Osteoblast (primary cell): ENCODE results near the gene RNF144B. TPM values are rescaled to one million over a fixed set of nuclear protein-coding genes. Genes with fewer than 3 reads are reported as not detected.

Experiments
- DNase-seq: peaks from one replicate; pipeline ENCODE4 v3.0.0; 2011; ENCODE audit warnings: low spot score, mixed read lengths; ENCODE audit not compliant: insufficient read length; ENCODE audit errors: missing footprints
- H2AFZ ChIP-seq: 2 replicates; pipeline ENCODE4 v1.6.0; 2011; ENCODE audit warnings: mild to moderate bottlenecking, low read length
- H3K27ac ChIP-seq: 2 replicates; pipeline ENCODE4 v1.5.1; 2011; ENCODE audit warnings: mild to moderate bottlenecking, low read depth, low read length, moderate library complexity
- H3K27me3 ChIP-seq: 2 replicates; pipeline ENCODE4 v1.6.0; 2012; ENCODE audit warnings: mild to moderate bottlenecking, control low read depth, inconsistent platforms, low read length, moderate library complexity; ENCODE audit not compliant: insufficient read depth
- H3K36me3 ChIP-seq: 2 replicates; pipeline ENCODE4 v1.5.1; 2011; ENCODE audit warnings: mild to moderate bottlenecking, low read length, control low read depth, moderate library complexity; ENCODE audit not compliant: insufficient read depth
- H3K4me1 ChIP-seq: 2 replicates; pipeline ENCODE4 v1.5.1; 2011; ENCODE audit warnings: mild to moderate bottlenecking, low read length, control low read depth, moderate library complexity; ENCODE audit not compliant: insufficient read depth
- H3K4me2 ChIP-seq: 2 replicates; pipeline ENCODE4 v1.6.0; 2011; ENCODE audit warnings: mild to moderate bottlenecking, low read length; ENCODE audit not compliant: insufficient read depth
- H3K4me3 ChIP-seq: fragments of 200-600 bp; sonication (generic); 3 replicates; pipeline ENCODE4 v1.5.1; 2012; ENCODE audit warnings: mild to moderate bottlenecking, low read length, inconsistent platforms; ENCODE audit not compliant: insufficient read depth
- H3K79me2 ChIP-seq: 2 replicates; pipeline ENCODE4 v1.6.0; 2012; ENCODE audit warnings: mild to moderate bottlenecking, low read length, control low read depth, inconsistent platforms; ENCODE audit not compliant: insufficient read depth
- H3K9me3 ChIP-seq: 2 replicates; pipeline ENCODE4 v1.5.1; 2011; ENCODE audit warnings: low read depth, low read length, control low read depth
- H4K20me1 ChIP-seq: 2 replicates; pipeline ENCODE4 v1.6.0; 2012; ENCODE audit warnings: mild to moderate bottlenecking, low read length, control low read depth; ENCODE audit not compliant: insufficient read depth
- CTCF ChIP-seq: IDR thresholded peaks from 2 replicates; pipeline ENCODE4 v1.5.1; 2011; ENCODE audit warnings: mild to moderate bottlenecking, low read depth, low read length, moderate library complexity; ENCODE audit errors: extremely low read depth
- total RNA-seq: library from RNA; depleted of rRNA; stranded (reverse); fragments of >200 nt; gene quantifications from 2 replicates; pipeline ENCODE4 v1.2.3, GENCODE V29; 2012

RNF144B gene
- total RNA-seq, 1 donor = 5.8 TPM

- DNase-seq = no peak
- no peak for TF ChIP-seq CTCF
- H3K4me1 ChIP-seq = no peaks in the 10 kb centered on the region
- H2AFZ ChIP-seq = no peak overlapping the region
- H3K27me3 ChIP-seq = no peaks in the 10 kb centered on the region
- no peak overlapping the region for H3K4me2 ChIP-seq
- H3K4me3 ChIP-seq = no peak overlapping the region
- H3K27ac ChIP-seq = no peak overlapping the region
- H3K79me2 ChIP-seq = no peaks in the 10 kb centered on the region
- no peaks in the 10 kb centered on the region for H4K20me1 ChIP-seq
- no peaks in the 10 kb centered on the region for H3K36me3 ChIP-seq
- H3K9me3 ChIP-seq = no peaks in the 10 kb centered on the region
These were observed 54.3 kb downstream of the RNF144B start for GRCh38 chr6:18441251-18441979.

DNA sequence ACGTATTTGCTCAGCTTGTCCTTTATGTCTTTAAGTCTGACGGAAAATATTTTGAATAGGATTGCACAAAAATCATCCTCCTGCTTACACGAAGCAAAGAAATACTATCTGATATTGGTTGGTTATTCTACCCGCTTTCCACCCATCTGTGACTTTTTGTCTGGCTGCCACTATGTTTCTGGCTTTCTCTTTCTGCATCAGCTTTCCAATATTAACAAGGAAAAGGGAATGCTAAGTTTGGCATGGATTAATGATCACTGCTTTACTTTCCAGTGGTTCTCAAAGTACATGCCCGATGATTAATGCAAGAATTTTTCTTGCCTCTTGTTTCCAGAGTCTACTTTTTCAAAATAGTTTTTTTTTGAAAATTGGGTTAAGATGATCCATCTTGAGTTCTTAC lies 57.0 kb downstream of the RNF144B start:
- no peaks in the 10 kb centered on the region for H4K20me1 ChIP-seq
- H3K4me1 ChIP-seq = no peaks in the 10 kb centered on the region
- TF ChIP-seq CTCF = no peak
- H3K27ac ChIP-seq = no peak overlapping the region
- no peaks in the 10 kb centered on the region for H3K9me3 ChIP-seq
- H3K4me2 ChIP-seq = peak overlapping the region; percentile 41
- no peak overlapping the region for H3K4me3 ChIP-seq
- no peaks in the 10 kb centered on the region for H3K36me3 ChIP-seq
- no peaks in the 10 kb centered on the region for H3K79me2 ChIP-seq
- no peaks in the 10 kb centered on the region for H3K27me3 ChIP-seq
- DNase-seq = no peak
- peak overlapping the region; percentile 63 for H2AFZ ChIP-seq

GRCh38 chr6:18445228-18445627 lies 58.1 kb downstream of the RNF144B start:
- Histone ChIP-seq H3K27me3 (no peaks in the 10 kb centered on the region), H3K79me2 (no peaks in the 10 kb centered on the region), H3K4me1 (no peaks in the 10 kb centered on the region), H3K4me2 (no peak overlapping the region), H3K27ac (no peak overlapping the region), H3K4me3 (no peak overlapping the region), H3K36me3 (no peaks in the 10 kb centered on the region), H2AFZ (no peak overlapping the region), H4K20me1 (no peaks in the 10 kb centered on the region), H3K9me3 (no peaks in the 10 kb centered on the region)
- DNase-seq = no peak
- no peak for TF ChIP-seq CTCF

DNA sequence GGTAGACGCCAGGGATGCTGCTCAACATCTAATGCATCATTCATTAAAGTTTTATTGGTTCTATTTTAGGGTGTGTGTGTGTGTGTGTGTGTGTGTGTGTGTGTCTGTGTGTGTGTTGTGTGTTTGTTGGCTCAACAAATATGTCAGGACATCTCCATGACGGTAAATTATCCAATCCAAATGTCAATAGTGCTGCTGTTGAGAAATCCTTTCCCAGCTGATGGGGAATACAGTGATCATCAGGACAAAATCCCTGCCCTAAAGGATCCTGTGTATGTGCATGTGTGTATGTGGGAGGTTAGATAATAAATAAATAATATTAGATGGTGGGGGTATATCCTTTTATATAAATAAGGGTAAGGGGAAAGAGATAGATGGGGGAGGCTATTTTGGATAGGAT lies 59.6 kb downstream of the RNF144B start:
- no peak overlapping the region for H3K4me2 ChIP-seq
- H3K36me3 ChIP-seq = no peaks in the 10 kb centered on the region
- no peak overlapping the region for H2AFZ ChIP-seq
- H4K20me1 ChIP-seq = no peaks in the 10 kb centered on the region
- H3K79me2 ChIP-seq = no peaks in the 10 kb centered on the region
- no peaks in the 10 kb centered on the region for H3K9me3 ChIP-seq
- H3K27me3 ChIP-seq = no peaks in the 10 kb centered on the region
- H3K4me3 ChIP-seq = no peak overlapping the region
- no peak overlapping the region for H3K27ac ChIP-seq
- DNase-seq = no peak
- no peaks in the 10 kb centered on the region for H3K4me1 ChIP-seq
- TF ChIP-seq CTCF = no peak
